ENCODE results near the gene PSD4. TPM values are rescaled to one million over a fixed set of nuclear protein-coding genes. Genes with fewer than 3 reads are reported as not detected.

The PSD4 gene
- polyA plus RNA-seq, 1 of the 3 experiments (the other 2 are of a cell fraction) = 0.35 TPM

DNA sequence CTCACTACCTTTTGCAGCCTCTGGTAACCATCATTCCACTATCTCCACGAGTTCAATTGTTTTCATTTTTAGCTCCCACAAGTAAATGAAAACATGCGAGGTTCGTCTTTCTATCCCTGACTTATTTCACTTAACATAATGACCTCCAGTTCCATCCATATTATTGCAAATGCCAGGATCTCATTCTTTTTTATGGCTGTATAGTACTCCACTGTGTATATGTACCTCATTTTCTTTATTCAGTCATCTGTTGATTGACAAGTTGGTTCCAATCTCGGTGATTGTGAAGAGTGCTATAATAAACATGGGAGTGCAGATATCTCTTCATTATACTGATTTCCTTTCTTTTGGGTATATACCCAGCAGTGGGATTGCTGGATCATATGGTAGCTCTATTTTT lies 29.5 kb upstream of the PSD4 start:
- H2AFZ ChIP-seq (ENCODE audit: low read depth) = no peak overlapping the region
- no peaks in the 10 kb centered on the region for H3K36me3 ChIP-seq (replicated peaks in 1 of 2; ENCODE audit: control insufficient read depth in 1 of 2, insufficient read depth in 2 of 2, low read length in 1 of 2)
- H3K9me3 ChIP-seq = no peaks in the 10 kb centered on the region
- no peaks in the 10 kb centered on the region for H3K79me2 ChIP-seq (ENCODE audit: insufficient read depth)
- peaks cover 6% of the 10 kb centered on the region; the same call in 1 of the 2 replicates for H3K27me3 ChIP-seq (ENCODE audit: insufficient read depth)
- no peak overlapping the region for H3K4me3 ChIP-seq (ENCODE audit: low read depth in 2 of 2, low read length in 1 of 2)
- H3K27ac ChIP-seq (ENCODE audit: low read depth in 2 of 2, low read length in 1 of 2) = no peak overlapping the region
- ChIA-PET POLR2A (no interaction called here), CTCF (interaction anchor here (1.2 kb wide), 1 partner anchor 246 kb away, joined by 4 read pairs; no protein-coding TSS in a partner anchor)
- DNase-seq = no peak
- WGBS (ENCODE audit: low lambda C conversion rate) = 5% methylated on average over 4 of the region's 4 CpGs
- H3F3A ChIP-seq (replicated peaks; ENCODE audit: insufficient read depth) = no peaks in the 10 kb centered on the region
- no peak overlapping the region for H3K4me2 ChIP-seq
- TF ChIP-seq, protein P1, sequence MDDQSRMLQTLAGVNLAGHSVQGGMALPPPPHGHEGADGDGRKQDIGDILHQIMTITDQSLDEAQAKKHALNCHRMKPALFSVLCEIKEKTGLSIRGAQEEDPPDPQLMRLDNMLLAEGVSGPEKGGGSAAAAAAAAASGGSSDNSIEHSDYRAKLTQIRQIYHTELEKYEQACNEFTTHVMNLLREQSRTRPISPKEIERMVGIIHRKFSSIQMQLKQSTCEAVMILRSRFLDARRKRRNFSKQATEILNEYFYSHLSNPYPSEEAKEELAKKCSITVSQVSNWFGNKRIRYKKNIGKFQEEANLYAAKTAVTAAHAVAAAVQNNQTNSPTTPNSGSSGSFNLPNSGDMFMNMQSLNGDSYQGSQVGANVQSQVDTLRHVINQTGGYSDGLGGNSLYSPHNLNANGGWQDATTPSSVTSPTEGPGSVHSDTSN (IDR thresholded peaks at IDR 0.05) = no peak
- TF ChIP-seq TCF12 (IDR thresholded peaks at IDR 0.05) (no peak), RFX5 (IDR thresholded peaks at IDR 0.05; ENCODE audit: low read length) (no peak), CTCF (IDR thresholded peaks at IDR 0.05) (no peak), FOXJ3 (CRISPR knock-in tag; IDR thresholded peaks at IDR 0.05) (no peak), FOSL2 (IDR thresholded peaks at IDR 0.05; ENCODE audit: borderline replicate concordance, low read depth) (no peak), TEAD4 (IDR thresholded peaks at IDR 0.05; ENCODE audit: borderline replicate concordance, insufficient read depth) (no peak), TAF1 (IDR thresholded peaks at IDR 0.05; ENCODE audit: borderline replicate concordance, low read depth, low read length) (no peak), EZH2phosphoT487 (IDR thresholded peaks at IDR 0.05; ENCODE audit: borderline replicate concordance, low read depth) (no peak), IRF3 (IDR thresholded peaks at IDR 0.05; ENCODE audit: low read depth, low read length) (no peak), SIN3A (IDR thresholded peaks at IDR 0.05; ENCODE audit: borderline replicate concordance, low read depth, low read length) (no peak), RCOR1 (IDR thresholded peaks at IDR 0.05; ENCODE audit: low read length) (no peak), EP300 (IDR thresholded peaks at IDR 0.05; ENCODE audit: borderline replicate concordance in 1 of 2, low read depth in 1 of 2, low read length in 1 of 2) (no peak)
- TF ChIP-seq, protein P2, sequence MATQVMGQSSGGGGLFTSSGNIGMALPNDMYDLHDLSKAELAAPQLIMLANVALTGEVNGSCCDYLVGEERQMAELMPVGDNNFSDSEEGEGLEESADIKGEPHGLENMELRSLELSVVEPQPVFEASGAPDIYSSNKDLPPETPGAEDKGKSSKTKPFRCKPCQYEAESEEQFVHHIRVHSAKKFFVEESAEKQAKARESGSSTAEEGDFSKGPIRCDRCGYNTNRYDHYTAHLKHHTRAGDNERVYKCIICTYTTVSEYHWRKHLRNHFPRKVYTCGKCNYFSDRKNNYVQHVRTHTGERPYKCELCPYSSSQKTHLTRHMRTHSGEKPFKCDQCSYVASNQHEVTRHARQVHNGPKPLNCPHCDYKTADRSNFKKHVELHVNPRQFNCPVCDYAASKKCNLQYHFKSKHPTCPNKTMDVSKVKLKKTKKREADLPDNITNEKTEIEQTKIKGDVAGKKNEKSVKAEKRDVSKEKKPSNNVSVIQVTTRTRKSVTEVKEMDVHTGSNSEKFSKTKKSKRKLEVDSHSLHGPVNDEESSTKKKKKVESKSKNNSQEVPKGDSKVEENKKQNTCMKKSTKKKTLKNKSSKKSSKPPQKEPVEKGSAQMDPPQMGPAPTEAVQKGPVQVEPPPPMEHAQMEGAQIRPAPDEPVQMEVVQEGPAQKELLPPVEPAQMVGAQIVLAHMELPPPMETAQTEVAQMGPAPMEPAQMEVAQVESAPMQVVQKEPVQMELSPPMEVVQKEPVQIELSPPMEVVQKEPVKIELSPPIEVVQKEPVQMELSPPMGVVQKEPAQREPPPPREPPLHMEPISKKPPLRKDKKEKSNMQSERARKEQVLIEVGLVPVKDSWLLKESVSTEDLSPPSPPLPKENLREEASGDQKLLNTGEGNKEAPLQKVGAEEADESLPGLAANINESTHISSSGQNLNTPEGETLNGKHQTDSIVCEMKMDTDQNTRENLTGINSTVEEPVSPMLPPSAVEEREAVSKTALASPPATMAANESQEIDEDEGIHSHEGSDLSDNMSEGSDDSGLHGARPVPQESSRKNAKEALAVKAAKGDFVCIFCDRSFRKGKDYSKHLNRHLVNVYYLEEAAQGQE (IDR thresholded peaks at IDR 0.05; ENCODE audit: low read depth, low read length) = no peak
- TF ChIP-seq, protein P3, sequence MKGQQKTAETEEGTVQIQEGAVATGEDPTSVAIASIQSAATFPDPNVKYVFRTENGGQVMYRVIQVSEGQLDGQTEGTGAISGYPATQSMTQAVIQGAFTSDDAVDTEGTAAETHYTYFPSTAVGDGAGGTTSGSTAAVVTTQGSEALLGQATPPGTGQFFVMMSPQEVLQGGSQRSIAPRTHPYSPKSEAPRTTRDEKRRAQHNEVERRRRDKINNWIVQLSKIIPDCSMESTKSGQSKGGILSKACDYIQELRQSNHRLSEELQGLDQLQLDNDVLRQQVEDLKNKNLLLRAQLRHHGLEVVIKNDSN (IDR thresholded peaks at IDR 0.05; ENCODE audit: borderline replicate concordance, low read depth) = no peak
- no peak overlapping the region for H3K9ac ChIP-seq
- H4K20me1 ChIP-seq (ENCODE audit: insufficient read depth) = no peaks in the 10 kb centered on the region
- H3K4me1 ChIP-seq (ENCODE audit: control insufficient read depth in 1 of 2, insufficient read depth in 2 of 2, low read depth in 1 of 2, low read length in 1 of 2) = no peaks in the 10 kb centered on the region
- no peaks in the 10 kb centered on the region for H3K9me2 ChIP-seq

Data from SK-N-SH (cell line).